Measurements from ENCODE around the gene KLF2. TPM values are rescaled to one million over a fixed set of nuclear protein-coding genes. Genes with fewer than 3 reads are reported as not detected.
"Not testable (repeated sequence)": the region's sequence is repeated elsewhere in the genome, so short reads cannot be mapped to it uniquely, and the experiment has no call there.

The KLF2 gene
- polyA plus RNA-seq, 1 experiment = 1.8 TPM

DNA sequence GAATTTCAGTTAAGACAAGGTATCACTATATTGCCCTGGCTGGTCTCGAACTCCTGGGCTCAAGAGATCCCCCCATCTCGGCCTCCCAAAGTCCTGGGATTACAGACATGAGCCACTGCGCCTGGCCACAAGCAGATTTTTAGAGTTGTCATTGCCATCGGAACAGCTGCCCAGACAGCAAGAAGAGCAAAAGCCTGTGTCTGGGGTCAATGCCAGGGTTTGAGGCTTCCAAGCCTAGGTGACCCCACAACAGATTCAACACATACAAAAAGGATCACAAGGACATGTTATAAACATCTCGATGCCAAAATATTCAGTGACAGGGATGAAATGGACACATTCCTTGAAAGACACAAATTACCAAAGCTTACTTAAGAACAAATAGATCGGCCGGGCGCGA, 40.1 kb upstream of the KLF2 start:
- POLR2A ChIA-PET = interaction anchor here (0.7 kb wide), 1 partner anchor 188 kb away, joined by 5 read pairs; no protein-coding TSS in a partner anchor

DNA sequence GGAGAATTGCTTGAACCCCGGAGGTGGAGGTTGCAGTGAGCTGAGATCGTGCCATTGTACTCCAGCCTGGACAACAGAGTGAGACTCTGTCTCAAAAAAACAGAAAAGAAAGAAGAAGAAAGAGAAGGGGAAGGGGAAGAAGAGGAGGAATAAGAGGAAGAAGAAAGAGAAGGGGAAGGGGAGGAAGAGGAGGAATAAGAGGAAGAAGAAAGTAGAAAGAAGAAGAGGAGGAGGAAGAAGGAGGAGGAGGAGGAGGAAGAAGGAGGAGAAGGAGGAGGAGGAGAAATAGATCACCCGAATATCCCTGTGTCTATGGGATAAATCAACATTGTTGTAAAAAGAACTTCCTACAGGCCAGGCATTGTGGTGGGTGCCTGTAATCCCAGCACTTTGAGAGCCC, 39.5 kb upstream of the KLF2 start:
- H3K4me3 ChIP-seq (ENCODE audit: low read depth, low read length); CTCF ChIA-PET; DNase-seq (ENCODE audit: low read depth); POLR2A ChIA-PET; H3K36me3 ChIP-seq (ENCODE audit: control insufficient read depth, insufficient read depth, low read length): not testable (repeated sequence)
- H3K27me3 ChIP-seq (ENCODE audit: control insufficient read depth, insufficient read depth, low read length) = peaks cover 20% of the 10 kb centered on the region

More for the DNA sequence above, 40.1 kb upstream of the KLF2 start:
- Histone ChIP-seq H3K4me3 (ENCODE audit: low read depth, low read length) (no peak overlapping the region), H3K27me3 (ENCODE audit: control insufficient read depth, insufficient read depth, low read length) (peaks cover 20% of the 10 kb centered on the region), H3K36me3 (ENCODE audit: control insufficient read depth, insufficient read depth, low read length) (no peaks in the 10 kb centered on the region)
- CTCF ChIA-PET = interaction anchor here (1.6 kb wide), 1 partner anchor 92 kb away, joined by 3 read pairs; no protein-coding TSS in a partner anchor
- no peak for DNase-seq (ENCODE audit: low read depth)
- TF ChIP-seq, protein P1, sequence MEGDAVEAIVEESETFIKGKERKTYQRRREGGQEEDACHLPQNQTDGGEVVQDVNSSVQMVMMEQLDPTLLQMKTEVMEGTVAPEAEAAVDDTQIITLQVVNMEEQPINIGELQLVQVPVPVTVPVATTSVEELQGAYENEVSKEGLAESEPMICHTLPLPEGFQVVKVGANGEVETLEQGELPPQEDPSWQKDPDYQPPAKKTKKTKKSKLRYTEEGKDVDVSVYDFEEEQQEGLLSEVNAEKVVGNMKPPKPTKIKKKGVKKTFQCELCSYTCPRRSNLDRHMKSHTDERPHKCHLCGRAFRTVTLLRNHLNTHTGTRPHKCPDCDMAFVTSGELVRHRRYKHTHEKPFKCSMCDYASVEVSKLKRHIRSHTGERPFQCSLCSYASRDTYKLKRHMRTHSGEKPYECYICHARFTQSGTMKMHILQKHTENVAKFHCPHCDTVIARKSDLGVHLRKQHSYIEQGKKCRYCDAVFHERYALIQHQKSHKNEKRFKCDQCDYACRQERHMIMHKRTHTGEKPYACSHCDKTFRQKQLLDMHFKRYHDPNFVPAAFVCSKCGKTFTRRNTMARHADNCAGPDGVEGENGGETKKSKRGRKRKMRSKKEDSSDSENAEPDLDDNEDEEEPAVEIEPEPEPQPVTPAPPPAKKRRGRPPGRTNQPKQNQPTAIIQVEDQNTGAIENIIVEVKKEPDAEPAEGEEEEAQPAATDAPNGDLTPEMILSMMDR (IDR thresholded peaks at IDR 0.05; ENCODE audit: insufficient read depth, low read depth, low read length) = no peak

DNA sequence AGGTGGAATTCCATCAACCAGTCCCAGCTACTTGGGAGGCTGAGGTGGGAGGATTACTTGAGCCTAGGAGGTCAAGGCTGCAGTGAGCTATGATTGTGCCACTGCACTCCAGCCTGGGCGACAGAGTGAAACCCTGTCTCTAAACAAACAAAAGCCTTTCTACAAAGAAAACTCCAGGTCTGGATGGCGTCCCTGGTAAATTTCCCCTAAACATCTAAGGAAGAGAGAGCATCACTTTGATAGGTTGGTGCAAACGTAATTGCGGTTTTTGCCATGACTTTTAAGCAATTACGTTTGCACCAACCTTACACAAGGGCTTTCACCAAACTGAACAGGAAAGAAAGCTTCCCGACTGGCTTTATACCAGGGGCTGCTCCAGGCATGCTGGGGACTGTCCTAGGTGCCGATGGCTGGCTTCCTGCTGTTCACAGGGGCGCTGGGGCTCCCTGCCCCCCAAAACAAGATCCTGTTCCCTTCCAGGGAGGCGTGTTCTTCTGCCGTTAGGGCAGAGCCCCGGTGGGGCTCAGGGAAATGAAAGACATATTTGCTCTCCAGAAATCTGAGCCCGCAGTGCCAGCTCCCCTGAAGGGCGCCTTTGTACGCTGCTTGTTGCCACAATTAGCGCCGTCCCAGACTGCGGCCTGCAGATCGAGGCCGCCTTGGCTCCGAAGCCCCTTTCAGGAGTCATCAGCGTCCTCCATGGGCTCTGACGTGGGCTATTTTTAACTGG, 38.7 kb upstream of the KLF2 start:
- ChIA-PET POLR2A (no interaction called here), CTCF (no interaction called here)
- TF ChIP-seq, protein P1 (IDR thresholded peaks at IDR 0.05; ENCODE audit: insufficient read depth, low read depth, low read length) = no peak
- Histone ChIP-seq H3K27me3 (ENCODE audit: control insufficient read depth, insufficient read depth, low read length) (peaks cover 19% of the 10 kb centered on the region), H3K36me3 (ENCODE audit: control insufficient read depth, insufficient read depth, low read length) (no peaks in the 10 kb centered on the region), H3K4me3 (ENCODE audit: low read depth, low read length) (no peak overlapping the region)
- DNase-seq (ENCODE audit: low read depth) = no peak

DNA sequence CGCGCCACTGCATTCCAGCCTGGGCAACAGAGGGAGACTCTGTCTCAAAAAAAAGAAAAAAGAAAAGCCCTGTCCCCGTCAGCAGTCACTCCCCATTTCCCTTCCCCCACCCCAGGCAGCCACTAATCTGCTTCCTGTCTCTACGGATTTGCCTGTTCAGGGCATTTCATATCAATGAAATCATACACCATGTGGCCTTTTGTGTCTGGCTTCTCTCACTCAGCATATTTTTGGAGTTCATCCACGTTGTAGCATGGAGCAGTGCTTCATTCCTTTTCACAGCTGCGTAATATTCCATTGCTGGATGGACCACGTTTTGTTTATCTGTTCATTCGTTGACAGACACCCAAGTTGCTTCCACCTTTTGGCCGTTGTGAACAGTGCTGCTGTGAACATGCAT, 36.1 kb upstream of the KLF2 start:
- DNase-seq (ENCODE audit: low read depth) = no peak
- peaks cover 15% of the 10 kb centered on the region for H3K27me3 ChIP-seq (ENCODE audit: control insufficient read depth, insufficient read depth, low read length)
- TF ChIP-seq, protein P1 (IDR thresholded peaks at IDR 0.05; ENCODE audit: insufficient read depth, low read depth, low read length) = no peak
- ChIA-PET POLR2A (no interaction called here), CTCF (no interaction called here)
- no peaks in the 10 kb centered on the region for H3K36me3 ChIP-seq (ENCODE audit: control insufficient read depth, insufficient read depth, low read length)
- H3K4me3 ChIP-seq (ENCODE audit: low read depth, low read length) = no peak overlapping the region

DNA sequence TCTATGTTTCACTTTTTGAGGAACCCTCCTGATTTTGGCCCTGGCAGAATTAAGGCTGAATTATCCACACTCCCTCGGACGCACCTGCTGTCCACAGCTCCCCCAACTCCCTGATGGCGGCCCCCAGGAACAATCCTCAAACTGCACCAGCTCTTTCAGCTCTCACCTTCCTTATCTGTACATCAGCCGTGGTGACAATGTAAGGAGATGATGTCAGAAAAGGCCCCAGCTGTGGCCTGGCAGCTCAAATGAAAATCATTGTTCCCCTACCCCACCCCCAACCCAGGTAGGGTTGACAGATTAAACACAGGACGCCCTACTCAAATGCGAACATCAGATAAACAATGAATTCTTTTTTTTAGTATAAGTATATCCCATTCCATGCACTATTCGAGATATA, 35.0 kb upstream of the KLF2 start:
- no peak for DNase-seq (ENCODE audit: low read depth)
- H3K4me3 ChIP-seq (ENCODE audit: low read depth, low read length) = no peak overlapping the region
- POLR2A ChIA-PET = no interaction called here
- TF ChIP-seq, protein P1 (IDR thresholded peaks at IDR 0.05; ENCODE audit: insufficient read depth, low read depth, low read length) = no peak
- no peaks in the 10 kb centered on the region for H3K36me3 ChIP-seq (ENCODE audit: control insufficient read depth, insufficient read depth, low read length)
- H3K27me3 ChIP-seq (ENCODE audit: control insufficient read depth, insufficient read depth, low read length) = peaks cover 13% of the 10 kb centered on the region
- CTCF ChIA-PET = no interaction called here

DNA sequence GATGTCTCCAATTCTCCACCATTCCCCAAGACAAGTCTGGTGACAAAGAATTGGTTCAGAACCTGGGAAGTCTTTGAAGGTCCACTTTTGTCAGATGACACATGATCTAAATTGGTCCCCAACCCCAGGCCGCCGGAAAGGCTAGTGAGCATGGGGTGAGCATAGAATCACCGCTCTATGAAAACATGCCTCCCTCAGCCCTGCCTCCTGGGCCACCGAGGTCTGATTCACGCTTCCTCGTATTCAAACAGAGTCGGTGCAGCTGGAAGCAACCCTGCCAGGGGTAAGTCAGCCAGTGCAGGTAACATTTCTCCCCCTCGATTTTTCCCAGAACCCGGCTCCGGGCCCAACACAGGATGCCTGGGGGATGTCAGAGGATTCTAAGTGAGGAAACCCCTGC, 33.9 kb upstream of the KLF2 start:
- H3K4me3 ChIP-seq (ENCODE audit: low read depth, low read length) = no peak overlapping the region
- POLR2A ChIA-PET = no interaction called here
- no peak for DNase-seq (ENCODE audit: low read depth)
- CTCF ChIA-PET = no interaction called here
- peaks cover 13% of the 10 kb centered on the region for H3K27me3 ChIP-seq (ENCODE audit: control insufficient read depth, insufficient read depth, low read length)
- TF ChIP-seq, protein P1 (IDR thresholded peaks at IDR 0.05; ENCODE audit: insufficient read depth, low read depth, low read length) = no peak
- no peaks in the 10 kb centered on the region for H3K36me3 ChIP-seq (ENCODE audit: control insufficient read depth, insufficient read depth, low read length)
